Fibroblast of skin of scalp (primary cell): ENCODE measurements around the gene DDR1.
A peak's percentile ranks its signal among the peaks of the same experiment; 100 is the strongest.
"Not testable (repeated sequence)": the region's sequence is repeated elsewhere in the genome, so short reads cannot be mapped to it uniquely, and the experiment has no call there.

ENCODE experiments used
- DNase-seq: peaks from one replicate; pipeline ENCODE4 v3.0.0-alpha.2; 2013

The DDR1 gene

DNA sequence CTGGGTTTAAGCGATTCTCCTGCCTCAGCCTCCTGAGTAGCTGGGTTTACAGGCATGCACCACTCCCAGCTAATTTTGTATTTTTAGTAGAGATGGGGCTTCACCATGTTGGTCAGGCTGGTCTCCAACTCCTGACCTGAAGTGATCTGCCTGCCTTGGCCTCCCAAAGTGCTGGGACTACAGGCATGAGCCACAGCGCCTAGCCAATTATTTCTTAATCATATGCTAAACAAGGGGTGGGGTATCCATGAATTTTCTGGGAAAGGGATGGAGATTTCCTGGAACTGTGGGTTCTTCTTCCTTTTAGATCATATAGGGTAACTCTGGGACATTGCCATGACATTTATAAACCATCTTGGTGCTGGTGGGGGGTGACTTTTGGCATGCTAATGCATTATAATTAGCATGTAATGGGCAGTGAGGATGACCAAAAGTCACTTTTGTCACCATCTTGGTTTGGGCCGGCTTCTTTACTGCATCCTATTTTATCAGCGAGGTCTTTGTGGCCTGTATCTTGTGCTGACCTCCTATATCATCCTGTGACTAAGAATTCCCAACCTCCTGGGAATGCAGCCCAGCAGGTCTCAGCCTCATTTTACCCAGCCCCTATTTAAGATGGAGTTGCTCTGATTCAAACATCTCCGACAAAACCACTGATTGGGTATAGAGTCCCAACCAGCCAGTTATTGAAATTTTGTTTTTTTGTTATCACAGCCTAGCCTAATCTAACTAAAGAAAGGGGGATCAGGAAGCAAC lies 29.9 kb upstream of the DDR1 start:
- no peak for DNase-seq

DNA sequence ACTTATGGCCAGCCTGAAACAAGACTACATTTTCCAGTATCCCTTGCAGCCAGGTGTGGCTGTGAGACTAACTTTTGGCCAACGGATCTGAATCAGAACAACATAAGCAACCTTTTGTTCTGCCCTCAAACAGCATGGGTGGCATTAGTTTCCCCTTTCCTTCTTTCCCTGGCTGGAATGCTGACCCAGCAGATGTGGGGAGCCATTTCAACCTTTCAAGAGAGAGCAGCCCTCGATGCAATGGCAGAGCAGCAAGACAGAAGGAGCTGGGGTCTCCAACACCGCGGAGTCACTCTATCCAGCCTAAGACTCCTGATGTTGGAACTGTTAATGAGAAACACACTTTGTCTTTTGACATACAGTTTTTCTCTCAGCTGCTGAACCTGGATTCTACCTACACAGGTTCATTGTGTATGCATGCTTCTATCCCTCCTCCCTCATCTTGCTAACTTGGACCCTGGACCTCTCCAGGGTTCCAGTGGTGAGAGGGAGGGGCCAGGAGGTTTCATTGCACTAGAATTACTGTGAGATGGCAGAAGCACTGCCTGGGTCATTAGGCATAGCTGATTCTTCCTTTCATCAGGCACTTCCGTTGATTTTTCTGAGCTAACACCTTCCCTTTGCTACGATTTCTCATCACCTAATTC lies 28.8 kb upstream of the DDR1 start:
- no peak for DNase-seq

DNA sequence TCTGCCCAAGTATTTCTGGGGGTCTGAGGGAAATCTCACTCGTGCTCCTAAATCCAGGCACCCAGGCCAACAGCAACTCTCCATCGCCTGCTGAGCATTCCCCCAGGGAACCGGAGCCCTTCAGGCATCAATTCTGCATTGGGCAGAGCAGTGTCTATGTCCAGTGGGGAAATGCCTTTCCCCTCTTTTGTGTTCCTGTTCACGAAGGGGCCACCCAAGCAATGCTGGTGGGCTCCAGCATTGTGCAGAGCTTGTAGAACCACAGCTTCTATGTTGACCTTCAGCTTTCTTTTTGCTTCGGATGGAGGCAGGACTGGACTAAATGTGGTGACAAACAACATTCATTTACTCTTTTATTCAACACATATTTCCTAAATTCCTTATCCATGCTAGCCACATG lies 27.2 kb upstream of the DDR1 start:
- no peak for DNase-seq

DNA sequence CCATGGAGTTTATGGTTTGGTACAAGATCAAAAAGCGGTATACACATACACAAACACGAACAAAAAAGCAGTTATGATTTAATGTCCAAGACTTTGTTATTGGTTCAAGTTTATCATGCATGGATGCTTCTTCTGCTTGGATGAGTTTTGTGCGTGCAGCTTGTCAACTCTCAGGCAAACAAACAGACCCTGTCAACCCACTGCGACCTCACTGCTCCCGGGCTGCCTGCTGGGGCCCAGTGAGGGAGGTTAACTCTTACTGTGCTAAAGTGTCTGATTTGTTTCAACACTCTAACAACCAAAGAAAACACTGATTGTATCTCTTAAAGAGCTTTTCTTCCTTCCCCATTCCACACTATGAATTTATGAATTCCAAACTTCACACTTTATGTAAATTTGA lies 26.8 kb upstream of the DDR1 start:
- no peak for DNase-seq

DNA sequence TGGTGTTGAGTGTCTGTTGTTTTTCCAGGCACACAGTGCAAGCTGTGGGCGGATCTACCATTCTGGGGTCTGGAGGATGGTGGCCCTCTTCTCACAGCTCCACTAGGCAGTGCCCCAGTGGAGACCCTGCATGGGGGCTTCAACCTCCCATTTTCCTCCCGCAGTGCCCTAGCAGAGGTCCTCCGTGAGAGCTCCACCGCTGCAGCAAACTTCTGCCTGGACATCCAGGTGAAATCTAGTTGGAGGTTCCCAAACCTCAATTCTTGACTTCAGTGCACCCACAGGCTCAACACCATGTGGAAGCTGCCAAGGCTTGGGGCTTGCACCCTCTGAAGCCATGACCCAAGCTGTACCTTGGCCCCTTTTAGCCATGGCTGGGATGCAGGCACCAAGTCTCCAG lies 24.6 kb upstream of the DDR1 start:
- DNase-seq, result not testable (repeated sequence)

DNA sequence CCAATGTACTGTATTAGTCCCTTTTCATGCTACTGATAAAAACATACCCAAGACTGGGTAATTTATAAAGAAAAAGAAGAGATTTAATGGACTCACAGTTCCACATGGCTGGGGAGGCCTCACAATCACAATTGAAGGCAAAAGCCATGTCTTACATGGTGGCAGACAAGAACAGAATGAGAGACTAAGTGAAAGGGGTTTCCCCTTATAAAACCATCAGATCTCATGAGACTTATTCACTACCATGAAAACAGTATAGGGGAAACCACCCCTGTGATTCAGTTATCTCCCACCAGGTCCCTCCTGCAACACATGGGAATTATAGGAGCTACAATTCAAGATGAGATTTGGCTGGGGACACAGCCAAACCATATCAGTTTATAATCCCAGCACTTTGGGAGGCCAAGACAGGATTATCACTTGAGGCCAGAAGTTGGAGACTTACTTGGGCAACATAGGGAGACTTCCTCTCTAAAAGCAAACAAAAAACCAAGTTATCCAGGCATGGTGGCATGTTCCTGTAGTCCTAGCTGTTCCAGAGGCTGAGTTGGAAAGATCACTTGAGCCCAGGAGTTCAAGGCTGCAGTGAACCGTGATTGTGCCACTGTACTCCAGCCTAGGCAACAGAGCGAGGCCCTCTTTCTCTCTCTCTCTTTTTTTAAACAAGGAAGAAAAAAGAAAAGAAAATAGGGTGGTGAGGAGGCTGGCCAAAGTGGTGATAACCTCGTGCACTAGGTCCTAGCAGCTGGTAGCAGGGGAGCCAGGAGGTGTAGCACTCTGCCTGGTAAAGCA lies 22.9 kb upstream of the DDR1 start:
- DNase-seq, result no peak

DNA sequence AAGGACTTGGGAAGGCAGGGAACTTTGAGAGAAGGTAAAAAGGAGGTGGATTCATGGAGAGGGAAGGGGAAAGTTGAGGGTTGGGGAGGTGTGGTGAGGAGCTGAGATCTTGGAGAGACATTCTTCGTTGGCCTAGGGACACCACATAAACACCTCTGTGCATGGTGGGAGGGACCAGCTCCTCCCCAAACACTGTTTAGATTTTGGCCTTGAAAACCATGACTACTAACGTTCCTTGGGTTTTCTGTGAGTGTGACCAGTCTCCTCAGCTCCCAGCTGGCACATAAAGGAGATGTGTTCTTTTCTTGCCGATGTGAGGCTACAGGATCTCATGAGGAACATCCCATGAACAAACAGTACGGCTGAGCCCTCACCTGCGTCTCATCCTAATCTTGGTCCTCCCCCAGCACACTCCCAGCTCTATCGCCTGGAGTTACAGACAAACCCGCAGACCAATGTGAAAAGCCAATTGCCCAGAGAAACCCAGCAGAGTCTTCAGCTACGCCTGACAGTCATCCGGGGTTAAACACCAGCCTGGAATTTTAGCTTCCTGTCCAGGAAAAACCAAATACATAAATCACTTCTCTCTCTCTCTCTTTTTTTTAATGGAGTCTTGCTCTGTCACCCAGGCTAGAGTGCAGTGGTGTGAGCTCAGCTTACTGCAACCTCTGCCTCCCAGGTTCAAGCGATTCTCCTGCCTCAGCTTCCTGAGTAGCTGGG lies 22.0 kb upstream of the DDR1 start:
- no peak for DNase-seq

DNA sequence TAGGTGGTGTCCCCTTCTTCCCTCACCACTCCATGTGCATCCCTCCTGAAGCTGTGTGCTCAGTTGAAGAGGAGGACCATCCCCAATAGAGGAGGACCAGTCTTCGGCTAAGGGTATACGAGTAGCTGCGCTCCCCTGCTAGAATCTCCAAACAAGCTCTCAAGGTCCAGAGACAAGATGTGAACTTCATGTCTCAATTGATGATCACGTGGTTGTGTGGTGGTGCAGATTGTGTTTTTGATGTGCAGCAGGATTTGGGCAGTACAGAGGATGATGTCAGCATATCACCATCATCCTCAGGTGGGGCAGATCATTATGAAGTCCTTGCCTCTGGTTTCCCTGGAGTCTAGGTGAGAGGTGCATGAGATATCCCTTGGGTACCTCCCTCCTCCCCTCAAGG lies 20.0 kb upstream of the DDR1 start:
- no peak for DNase-seq

DNA sequence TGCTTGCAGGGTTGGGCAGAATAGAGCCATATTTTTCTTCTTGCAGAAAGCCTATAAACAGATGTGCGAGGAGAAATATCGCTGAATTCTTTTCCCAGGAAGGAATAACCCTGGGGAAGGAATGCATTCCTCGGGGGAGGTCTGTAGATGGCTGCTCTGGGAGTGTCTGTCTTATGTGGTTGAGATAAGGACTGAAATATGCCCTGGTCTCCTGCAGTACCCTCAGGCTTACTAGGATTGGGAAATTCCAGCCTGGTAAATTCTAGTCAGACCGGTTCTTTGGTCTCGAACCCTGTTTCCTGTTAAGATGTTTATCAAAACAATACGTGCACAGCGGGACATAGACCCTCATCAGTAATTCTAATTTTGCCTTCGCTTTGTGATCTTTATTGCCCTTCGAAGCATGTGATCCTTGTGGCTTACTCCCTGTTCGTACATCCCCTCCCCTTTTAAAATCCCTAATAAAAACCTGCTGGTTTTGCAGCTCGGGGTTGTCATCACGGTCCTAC lies 15.0 kb upstream of the DDR1 start:
- DNase-seq, result peak; percentile 46

DNA sequence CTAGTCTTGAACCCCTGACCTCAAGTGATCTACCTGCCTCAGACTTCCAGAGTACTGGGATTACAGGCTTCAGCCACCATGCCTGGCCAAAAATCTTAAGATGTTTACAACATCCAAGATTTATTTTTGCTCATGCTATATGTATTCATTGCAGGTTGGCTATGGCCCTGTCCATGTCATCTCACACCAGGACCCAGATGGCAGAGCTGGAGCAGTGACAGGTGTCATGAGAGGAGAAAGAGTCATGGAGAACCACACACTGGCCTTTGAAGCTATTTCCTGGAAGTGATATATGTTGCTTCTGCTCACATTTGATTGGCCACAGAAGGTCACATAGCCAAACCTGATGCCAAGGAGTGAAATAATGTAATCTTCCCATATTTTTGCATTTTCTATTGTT lies 13.8 kb upstream of the DDR1 start:
- DNase-seq, result no peak

DNA sequence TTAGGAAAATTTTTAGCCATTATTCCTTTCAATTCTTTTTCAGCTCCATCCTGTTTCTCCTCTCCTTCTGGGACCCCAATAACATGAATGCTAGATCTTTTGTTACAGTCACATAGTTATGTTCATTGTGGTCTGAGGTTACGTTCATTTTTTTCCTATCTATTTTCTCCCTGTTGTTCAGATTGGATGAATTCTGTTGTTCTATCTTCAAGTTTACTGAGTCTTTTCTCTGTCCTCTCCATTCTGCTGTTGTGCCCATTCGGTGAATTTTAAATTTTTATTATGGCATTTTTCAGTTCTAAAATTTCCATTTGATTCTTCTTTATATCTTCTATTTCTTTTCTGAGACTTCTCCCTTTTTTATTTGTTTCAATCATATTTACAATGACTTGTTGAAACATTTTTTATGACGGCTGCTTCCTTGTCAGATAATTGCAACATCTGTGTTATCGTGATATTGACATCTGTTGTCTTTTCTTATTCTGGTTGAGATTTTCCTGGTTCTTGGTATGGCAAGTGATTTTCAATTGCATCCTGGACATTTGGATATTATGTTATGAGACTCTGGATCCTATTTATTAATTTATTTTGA lies 12.6 kb upstream of the DDR1 start:
- DNase-seq, result no peak

DNA sequence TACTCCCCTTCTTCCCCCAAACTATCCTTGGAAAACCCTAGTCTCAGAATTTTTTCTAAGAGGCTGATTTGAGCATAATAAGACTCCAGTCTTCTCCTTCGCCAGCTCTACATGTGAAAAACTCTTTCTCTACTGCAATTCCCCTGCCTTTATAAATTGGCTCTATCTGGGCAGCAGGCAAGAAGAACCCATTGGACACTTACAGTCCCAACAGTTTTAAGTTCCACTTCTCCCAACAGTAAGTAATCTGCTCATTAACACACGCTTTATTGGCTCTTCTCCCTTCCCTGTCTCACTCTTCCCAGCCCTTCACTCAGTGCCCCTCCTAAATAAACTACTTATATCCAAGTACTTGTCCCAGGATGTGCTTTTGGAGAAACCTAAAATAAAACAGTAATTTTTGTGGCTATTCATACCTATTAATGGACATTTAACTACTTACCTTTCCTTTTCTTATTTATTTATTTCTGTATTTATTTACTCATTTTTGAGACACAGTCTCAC lies 11.1 kb upstream of the DDR1 start:
- no peak for DNase-seq

DNA sequence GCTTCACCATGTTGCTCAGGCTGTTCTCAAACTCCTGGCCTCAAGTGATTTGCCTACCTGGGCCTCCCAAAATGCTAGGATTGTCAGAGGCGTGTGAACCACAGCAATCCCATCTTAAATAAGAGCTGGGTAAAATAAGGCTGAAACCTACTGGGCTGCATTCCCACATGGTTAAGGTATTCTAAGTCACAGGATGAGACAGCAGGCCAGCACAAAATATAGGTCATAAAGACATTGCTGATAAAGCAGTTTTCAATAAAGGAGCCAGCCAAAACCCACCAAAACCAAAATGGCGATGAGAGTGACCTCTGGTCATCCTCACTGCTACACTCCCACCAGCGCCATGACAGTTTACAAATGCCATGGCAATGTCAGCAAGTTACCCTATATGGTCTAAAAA lies 10.5 kb upstream of the DDR1 start:
- DNase-seq, result not testable (repeated sequence)

DNA sequence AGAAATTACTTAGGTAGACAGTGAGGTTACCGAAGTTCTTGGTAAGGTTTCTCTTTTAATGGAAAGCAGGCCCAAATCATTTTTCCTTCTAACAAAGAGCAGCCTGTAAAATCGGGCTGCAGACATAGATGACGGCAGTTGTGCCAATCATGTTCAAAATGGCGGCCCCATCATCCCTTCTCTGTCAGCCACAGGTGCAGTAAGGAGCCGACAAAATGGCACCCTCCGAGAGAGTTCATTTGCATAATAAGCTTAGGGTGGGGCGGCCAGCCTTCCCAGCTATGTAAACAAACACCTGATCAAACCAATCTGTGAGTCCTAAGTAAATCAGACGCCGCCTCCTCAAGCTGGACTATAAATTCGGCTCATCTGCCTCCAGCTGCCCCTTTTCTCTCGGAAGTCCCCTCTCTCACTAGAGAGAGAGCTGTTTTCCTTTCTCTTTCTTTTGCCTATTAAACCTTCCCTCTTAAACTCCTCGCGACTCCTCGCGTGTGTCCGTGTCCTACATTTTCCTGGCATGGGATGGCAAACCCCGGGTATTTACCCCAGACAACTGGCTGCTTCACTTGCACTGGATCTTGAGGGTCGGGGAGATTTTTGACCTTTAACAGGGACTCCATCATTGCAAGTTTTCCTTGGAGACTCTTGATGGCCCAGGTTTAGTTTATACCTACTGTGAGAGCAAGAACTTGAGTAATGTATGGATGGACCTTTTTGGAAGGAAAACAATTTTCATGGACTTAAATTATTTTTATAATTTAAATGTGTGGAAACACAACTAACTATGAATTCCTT lies 8.9 kb upstream of the DDR1 start:
- no peak for DNase-seq

DNA sequence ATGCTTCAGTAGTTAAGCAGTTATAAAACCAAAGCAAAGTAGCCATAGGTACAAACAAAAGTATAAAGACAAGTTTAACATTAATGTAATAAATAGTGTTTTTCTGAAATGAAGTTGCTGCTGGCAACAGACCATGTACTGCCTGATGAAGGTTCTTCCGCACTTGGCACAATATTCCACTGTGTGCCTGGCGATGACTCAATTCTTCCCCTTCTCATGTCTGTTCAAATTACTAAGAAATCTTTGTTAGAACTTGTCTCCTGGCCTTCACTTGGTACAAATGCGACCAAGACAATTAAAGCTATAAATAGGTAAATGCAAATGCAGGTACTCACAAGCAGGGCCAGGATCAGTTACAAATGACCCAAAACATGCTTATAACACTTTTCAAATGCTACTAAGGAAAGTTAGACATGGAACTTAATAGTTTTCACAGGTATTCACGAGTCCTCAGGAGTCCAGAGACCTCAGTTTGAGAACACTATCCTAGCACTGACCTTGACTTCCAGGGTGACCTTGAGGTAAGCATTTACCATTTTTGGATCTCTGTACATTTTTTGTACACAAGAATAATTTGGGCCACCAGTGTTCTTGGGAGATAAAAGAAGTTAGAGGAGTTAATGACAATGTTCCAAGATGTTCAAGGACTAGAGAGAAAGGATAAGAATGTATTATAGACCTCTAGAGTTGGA lies 8.1 kb upstream of the DDR1 start:
- peak; percentile 30 for DNase-seq

DNA sequence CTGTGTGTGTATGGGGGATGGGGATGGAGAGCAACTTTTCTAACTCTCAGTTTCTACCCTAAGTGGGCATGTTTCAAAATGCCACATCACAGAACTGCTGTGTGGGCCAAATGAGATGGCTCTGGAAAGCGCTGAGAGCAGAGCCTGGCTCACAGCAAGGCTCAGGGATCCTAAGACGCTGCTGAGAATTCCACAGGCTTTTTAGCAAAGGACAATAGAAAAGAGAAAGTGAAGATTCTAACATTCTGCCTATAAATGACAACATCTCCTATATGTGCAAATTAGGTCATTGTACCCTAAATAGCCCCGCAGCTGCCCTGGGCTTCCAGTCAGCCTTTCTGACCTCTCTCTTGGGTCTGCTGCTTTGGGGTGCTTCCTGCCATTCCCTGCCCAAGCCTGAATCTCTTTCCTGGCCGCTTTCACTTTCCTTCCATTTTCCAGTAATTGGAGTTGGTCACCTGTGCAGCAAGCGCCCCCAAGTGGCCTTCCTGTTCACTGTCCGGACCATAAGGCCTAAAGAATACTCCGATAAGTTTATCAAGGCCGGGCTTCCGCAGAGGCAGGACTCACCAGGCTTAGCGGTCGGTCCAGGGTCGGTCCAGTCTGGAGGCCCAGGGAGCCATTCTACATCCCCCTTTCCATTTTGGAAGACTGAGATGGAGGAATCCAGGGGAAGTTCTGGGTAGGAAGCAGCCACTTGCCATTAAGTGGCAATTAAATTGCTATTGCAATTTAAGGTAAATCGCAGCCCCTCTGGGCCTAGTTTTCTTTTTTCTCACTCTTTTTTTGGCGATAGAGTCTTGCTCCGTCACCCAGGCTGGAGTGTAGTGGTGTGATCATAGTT lies 6.7 kb upstream of the DDR1 start:
- DNase-seq, result peak; percentile 91

DNA sequence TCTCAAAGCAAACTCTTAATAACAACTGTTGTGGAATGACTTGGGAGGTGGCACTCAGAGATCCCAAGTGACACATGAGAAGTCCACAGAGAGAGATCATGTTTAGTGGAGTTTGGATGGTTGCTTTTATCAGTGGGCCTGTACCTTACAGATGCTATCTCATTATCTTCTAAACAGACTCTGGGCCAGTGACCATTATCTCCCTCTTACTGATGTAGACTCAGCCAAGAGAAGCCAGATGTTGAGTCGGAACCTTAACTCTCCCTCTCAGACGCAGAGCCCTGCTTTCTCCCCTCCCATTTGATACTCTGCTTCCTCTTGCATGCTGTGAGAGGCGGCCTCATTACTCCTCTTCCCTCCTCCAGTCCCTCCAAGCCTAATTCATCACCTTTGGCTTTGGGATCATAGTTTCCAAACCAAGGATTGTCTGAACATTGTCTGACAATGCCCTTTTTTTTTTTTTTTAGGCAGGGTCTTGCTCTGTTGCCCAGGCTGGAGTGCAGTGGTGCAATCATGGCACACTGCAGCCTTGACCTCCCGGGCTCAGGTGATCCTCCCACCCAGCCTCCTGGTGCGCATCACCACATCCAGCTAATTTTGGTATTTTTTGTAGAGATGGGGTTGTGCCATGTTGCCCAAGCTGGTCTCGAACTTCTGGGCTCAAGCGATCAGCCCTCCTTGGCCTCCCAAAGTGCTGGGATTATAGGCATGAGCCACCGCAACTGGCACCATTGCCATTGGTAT lies 4.5 kb upstream of the DDR1 start:
- no peak for DNase-seq

DNA sequence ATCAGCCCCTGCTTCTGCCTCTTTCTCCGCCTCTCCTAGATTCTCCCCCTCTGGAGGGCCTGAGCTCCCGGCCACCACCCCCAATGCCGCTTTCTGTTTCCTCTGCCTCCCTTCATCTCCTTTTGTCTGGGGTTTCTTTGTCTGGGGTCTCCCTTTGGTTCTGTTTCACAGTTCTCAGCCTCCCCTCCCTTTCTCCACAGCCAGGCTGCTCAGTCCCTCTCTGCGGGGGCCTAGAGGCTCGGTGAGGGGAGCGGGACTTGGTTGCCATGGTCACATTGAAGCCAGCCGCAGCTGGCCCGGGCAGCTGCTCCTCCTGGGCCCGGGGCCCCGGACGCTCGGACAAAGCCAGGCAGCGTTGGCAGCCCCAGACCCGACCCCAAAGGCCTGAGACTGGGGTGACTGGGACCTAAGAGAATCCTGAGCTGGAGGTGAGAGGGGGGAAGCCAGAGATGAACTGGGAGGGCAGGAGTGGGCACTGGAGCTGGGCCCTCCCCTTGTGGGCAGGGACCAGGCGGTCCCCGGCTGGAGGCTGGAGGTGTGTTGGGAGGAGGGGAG lies 3.5 kb upstream of the DDR1 start:
- DNase-seq, result peak; percentile 15
